Left cardiac atrium (tissue), 4 donors: ENCODE data around the gene RIBC1. TPM values are rescaled to one million over a fixed set of nuclear protein-coding genes. Genes with fewer than 3 reads are reported as not detected.
"Not testable (repeated sequence)": the region's sequence is repeated elsewhere in the genome, so short reads cannot be mapped to it uniquely, and the experiment has no call there.

Experiments used
- ATAC-seq, 2 donors: fragments of 200-7000 bp; cut with Tn5 transposase; one replicate each; pipeline ENCODE4 v1.9.1; 2020; ENCODE audit warnings: mild to moderate bottlenecking in 2 of 2, moderate library complexity in 2 of 2
- DNase-seq: peaks from one replicate; pipeline ENCODE4 v3.0.0-alpha.2; 2020
- intact Hi-C, 2 donors: fragments of 100-400 bp; cut with DNase I; formaldehyde crosslinking; loops; one replicate each; pipeline versions ENCODE4 v1.14.1 to v1.15.1; 2022 to 2023
- total RNA-seq, 2 donors: library from RNA; stranded (reverse); fragmentation: NEBNext Ultra II Directional; extraction: Animal tissue kit (Norgen Biotek cat#: 25700); gene quantifications; one replicate each; pipeline ENCODE4 v1.2.1, GENCODE V29; 2021
- donor health status: DM: no; HTN: yes; CAD: no.
- donor health status: DM: no; HTN: yes; CAD: no; lungs with severe emphysema.
- donor health status: DM: yes; HTN: yes; CAD: no.
- donor health status: Dilated cardiomyopathy.

The RIBC1 gene
- total RNA-seq, 2 donors from 2014 or later = 0.26 to 0.80 TPM

GRCh38 chrX:53433651-53434639 is 11.3 kb downstream of the RIBC1 start, which contains the start of gene HSD17B10:
Gene HSD17B10 (minus strand): TSS chrX:53434370. CDS start chrX:53434345, 25 bp downstream.
- ATAC-seq = peak; percentile 98 to 99
- peak; percentile 93 for DNase-seq
- intact Hi-C loops = loop anchor here in 1 of 2 donors (10.0 kb wide), 1 partner anchor 119 kb away; no protein-coding TSS in a partner anchor

GRCh38 chrX:53435997-53436396 is 13.3 kb downstream of the RIBC1 start:
- ATAC-seq = peak; percentile 41 to 43
- DNase-seq = peak; percentile 59
- intact Hi-C loops = loop anchor here (2.0 to 10.0 kb wide), 2 partner anchors 119 to 121 kb away; no protein-coding TSS in a partner anchor

- ATAC-seq (no peak), DNase-seq (no peak)
- intact Hi-C loops = loop anchor here (2.0 to 10.0 kb wide), 2 partner anchors 120 to 122 kb away; no protein-coding TSS in a partner anchor
Measured at GRCh38 chrX:53437206-53437605, 14.5 kb downstream of the RIBC1 start.

- intact Hi-C loops = loop anchor here in 1 of 2 donors (10.0 kb wide), 1 partner anchor 124 kb away; no protein-coding TSS in a partner anchor
- no peak for ATAC-seq
- DNase-seq = no peak
Measured at GRCh38 chrX:53438174-53438831, 15.6 kb downstream of the RIBC1 start.

- DNase-seq = no peak
- ATAC-seq = no peak
- intact Hi-C loops = loop anchor here in 1 of 2 donors (10.0 kb wide), 1 partner anchor 124 kb away; no protein-coding TSS in a partner anchor
Measured at GRCh38 chrX:53438832-53439230, 16.2 kb downstream of the RIBC1 start.

GRCh38 chrX:53440101-53440500 is 17.4 kb downstream of the RIBC1 start:
- DNase-seq (no peak), ATAC-seq (no peak)
- intact Hi-C loops = no loop called here

GRCh38 chrX:53440621-53441517 is 18.2 kb downstream of the RIBC1 start:
- DNase-seq (peak; percentile 86), ATAC-seq (peak; percentile 46 to 82)
- intact Hi-C loops = no loop called here

GRCh38 chrX:53441531-53442321 is 19.1 kb downstream of the RIBC1 start:
- ATAC-seq (peak; percentile 88 to 93), DNase-seq (peak; percentile 87)
- intact Hi-C loops = no loop called here

- intact Hi-C loops = no loop called here
- no peak for DNase-seq
- ATAC-seq = no peak
Measured at GRCh38 chrX:53442322-53442631, 19.6 kb downstream of the RIBC1 start.

GRCh38 chrX:53445977-53446376 is 23.3 kb downstream of the RIBC1 start:
- ATAC-seq (no peak), DNase-seq (no peak)
- intact Hi-C loops = no loop called here

GRCh38 chrX:53447441-53447840 is 24.8 kb downstream of the RIBC1 start:
- ATAC-seq (no peak), DNase-seq (no peak)
- intact Hi-C loops = no loop called here

- ATAC-seq (no peak), DNase-seq (no peak)
- intact Hi-C loops = no loop called here
Measured at GRCh38 chrX:53449632-53450031, 27.0 kb downstream of the RIBC1 start.

GRCh38 chrX:53452812-53453211 is 30.1 kb downstream of the RIBC1 start:
- intact Hi-C loops = no loop called here

GRCh38 chrX:53456254-53456653 is 33.6 kb downstream of the RIBC1 start:
- intact Hi-C loops = no loop called here
- ATAC-seq = no peak
- no peak for DNase-seq

More at GRCh38 chrX:53452812-53453211, 30.1 kb downstream of the RIBC1 start:
- DNase-seq (no peak), ATAC-seq (no peak)

- no peak for ATAC-seq
- intact Hi-C loops = no loop called here
- no peak for DNase-seq
Measured at GRCh38 chrX:53458082-53458481, 35.4 kb downstream of the RIBC1 start.

- intact Hi-C loops, DNase-seq, ATAC-seq: not testable (repeated sequence)
Measured at GRCh38 chrX:53468659-53469058, 46.0 kb downstream of the RIBC1 start.

GRCh38 chrX:53471346-53471745 is 48.7 kb downstream of the RIBC1 start:
- ATAC-seq (no peak), DNase-seq (no peak)
- intact Hi-C loops = no loop called here

GRCh38 chrX:53474707-53475106 is 52.0 kb downstream of the RIBC1 start:
- DNase-seq (no peak), ATAC-seq (no peak)
- intact Hi-C loops = no loop called here
